GM10248 (cell line): ENCODE results near the gene ADGRF1.

Experiments used
- CTCF ChIA-PET: fragments of 300-600 bp; sonication (Branson Sonifier 250); formaldehyde crosslinking; extraction: SDS; loops from one replicate; lab custom pipeline; 2021; ENCODE audit warnings: antibody characterized with exemption; lab: Yijun Ruan, JAX
- POLR2A ChIA-PET: fragments of 350-650 bp; sonication (Branson Sonifier 250); formaldehyde crosslinking; extraction: SDS; loops from one replicate; lab custom pipeline; 2020; ENCODE audit warnings: antibody characterized with exemption; lab: Yijun Ruan, JAX
- DNase-seq: peaks from one replicate; pipeline ENCODE4 v3.0.0; 2012; ENCODE audit errors: extremely low spot score
- TF ChIP-seq, protein P1 (sequence below): IDR thresholded peaks from 2 replicates; pipeline ENCODE4 v1.5.1; 2012; ENCODE audit warnings: mild to moderate bottlenecking, low read depth; ENCODE audit errors: extremely low read depth, missing control alignments, control extremely low read depth

ADGRF1 gene

DNA sequence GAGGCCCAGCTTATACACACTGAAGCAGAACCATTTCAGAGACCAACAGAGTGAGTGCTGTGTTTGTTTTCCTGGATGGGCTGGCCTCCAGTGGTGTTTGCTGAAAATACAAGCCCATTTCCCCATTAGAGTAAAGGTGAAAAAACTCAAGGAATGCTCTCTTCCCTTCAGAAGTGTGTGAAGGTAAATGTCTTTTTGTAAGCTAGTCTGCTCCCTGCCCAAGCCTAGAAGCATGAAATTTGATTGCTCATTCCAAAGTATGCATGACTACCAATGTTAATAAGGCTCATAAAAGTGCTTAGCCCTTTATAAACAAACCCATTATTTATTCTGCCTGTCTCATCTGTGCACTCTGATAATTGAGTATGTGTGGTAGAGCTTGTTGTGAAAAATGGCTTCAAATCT, 59.1 kb downstream of the ADGRF1 start:
- ChIA-PET CTCF (no interaction called here), POLR2A (no interaction called here)
- no peak for DNase-seq
- TF ChIP-seq, protein P1, sequence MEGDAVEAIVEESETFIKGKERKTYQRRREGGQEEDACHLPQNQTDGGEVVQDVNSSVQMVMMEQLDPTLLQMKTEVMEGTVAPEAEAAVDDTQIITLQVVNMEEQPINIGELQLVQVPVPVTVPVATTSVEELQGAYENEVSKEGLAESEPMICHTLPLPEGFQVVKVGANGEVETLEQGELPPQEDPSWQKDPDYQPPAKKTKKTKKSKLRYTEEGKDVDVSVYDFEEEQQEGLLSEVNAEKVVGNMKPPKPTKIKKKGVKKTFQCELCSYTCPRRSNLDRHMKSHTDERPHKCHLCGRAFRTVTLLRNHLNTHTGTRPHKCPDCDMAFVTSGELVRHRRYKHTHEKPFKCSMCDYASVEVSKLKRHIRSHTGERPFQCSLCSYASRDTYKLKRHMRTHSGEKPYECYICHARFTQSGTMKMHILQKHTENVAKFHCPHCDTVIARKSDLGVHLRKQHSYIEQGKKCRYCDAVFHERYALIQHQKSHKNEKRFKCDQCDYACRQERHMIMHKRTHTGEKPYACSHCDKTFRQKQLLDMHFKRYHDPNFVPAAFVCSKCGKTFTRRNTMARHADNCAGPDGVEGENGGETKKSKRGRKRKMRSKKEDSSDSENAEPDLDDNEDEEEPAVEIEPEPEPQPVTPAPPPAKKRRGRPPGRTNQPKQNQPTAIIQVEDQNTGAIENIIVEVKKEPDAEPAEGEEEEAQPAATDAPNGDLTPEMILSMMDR, result no peak

DNA sequence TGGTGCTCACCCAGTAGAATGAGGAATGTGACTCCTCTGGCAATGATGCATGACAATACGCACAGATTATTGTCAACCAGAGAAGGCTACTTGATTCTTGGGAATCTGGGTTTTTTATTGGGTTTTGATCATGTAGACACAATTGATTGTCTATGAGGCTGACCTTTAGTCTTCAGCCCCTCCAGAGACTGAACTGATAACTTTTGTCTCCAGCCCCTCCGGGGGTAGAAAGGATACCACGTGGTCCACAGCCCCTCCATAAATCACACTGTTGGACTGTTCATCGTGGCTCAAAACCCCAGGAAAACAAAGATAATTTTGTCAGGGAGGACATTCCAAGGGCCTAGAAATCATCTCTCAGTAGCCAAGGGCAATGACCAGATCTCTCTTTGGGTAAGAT, 62.9 kb downstream of the ADGRF1 start:
- TF ChIP-seq, protein P1, result no peak
- ChIA-PET POLR2A (no interaction called here), CTCF (no interaction called here)
- DNase-seq, result no peak

DNA sequence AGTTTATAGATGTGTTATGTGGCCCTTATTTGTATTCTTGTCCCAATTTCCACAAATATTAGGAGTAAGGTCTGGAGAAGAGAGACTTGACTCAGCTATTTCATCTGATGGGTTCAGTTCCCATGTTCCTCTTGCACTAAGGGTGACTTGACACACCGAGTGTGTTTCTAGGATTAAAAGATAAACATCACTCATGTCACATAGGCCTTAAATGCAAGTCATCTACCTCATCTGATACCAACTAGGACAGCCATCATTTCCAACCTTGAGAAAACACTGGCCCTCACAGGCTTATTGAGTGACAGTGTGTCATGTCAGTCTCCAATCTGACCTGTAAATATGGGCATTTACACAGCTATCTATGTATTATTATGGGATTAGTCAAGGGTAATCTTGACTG, 67.3 kb downstream of the ADGRF1 start:
- no peak for DNase-seq
- CTCF ChIA-PET, result no interaction called here
- POLR2A ChIA-PET, result no interaction called here
- TF ChIP-seq, protein P1, result no peak

DNA sequence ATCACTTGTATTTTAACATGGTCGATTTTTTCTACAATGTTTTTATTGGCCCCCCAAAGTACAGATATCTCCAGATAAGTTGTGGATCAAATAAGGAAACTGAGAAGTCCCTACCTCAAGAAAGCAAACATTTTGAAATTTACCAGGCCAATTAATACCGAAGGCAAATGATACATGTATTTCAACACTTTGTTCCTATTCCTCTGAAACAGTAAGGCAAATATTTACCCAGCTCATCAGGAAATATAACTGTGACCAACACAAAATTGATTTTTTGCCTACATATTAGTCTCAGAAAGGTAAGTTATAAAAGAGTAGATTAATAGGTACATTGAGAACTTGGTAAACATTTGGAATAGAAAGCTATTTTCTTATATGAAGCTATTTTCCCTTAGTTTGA, 69.1 kb downstream of the ADGRF1 start:
- ChIA-PET CTCF (no interaction called here), POLR2A (no interaction called here)

DNA sequence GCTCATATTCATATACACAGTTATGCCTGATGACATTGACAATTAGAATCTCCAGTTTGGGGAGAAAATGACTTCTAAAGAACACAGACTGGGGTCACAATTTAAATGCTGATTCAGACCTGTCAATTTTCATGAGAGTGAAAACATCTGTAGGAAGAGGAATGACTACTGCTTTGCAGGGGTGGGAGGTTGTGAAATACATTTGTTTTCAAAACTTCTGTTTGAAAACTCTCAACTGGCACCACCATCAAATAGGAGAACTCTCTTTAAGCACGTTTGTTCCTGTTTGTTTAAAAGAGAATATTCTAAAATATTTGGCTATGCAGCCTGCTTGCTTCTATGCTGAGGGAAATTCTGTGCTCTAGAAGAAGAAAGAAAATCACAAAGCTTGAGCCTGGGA, 69.6 kb downstream of the ADGRF1 start:
- POLR2A ChIA-PET, result no interaction called here
- CTCF ChIA-PET, result no interaction called here
- TF ChIP-seq, protein P1, result no peak
- no peak for DNase-seq

More for the DNA sequence above, 69.1 kb downstream of the ADGRF1 start:
- DNase-seq, result no peak
- TF ChIP-seq, protein P1, result no peak

DNA sequence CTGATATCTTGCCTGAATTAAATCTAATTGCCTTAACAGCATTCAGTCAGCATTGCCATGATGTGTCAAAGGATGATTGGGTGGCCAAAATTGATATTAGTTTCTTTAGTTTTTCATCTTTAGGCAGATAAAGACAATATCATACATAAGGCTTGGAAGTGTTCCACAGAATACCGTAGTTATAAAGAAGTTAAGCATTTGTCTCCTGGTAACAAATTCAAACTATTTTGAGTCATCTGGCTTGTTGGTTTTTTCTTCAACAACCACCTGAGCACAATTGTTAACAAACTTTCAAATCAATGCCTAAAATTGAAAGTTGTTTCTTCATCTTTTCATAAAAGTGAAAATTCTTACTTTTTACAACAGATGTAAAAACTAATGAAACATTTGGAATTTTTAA, 72.9 kb downstream of the ADGRF1 start:
- DNase-seq, result no peak
- ChIA-PET CTCF (no interaction called here), POLR2A (no interaction called here)
- TF ChIP-seq, protein P1, result no peak
